ENCODE results near the gene SLIT3. TPM values are rescaled to one million over a fixed set of nuclear protein-coding genes. Genes with fewer than 3 reads are reported as not detected.

SLIT3 gene
- total RNA-seq, 1 experiment from 2014 or later, result 0.10 TPM

GRCh38 chr5:169218176-169218575 is 82.8 kb downstream of the SLIT3 start (continued):
- TF ChIP-seq ZBTB33 (IDR thresholded peaks at IDR 0.05; ENCODE audit: extremely low read depth, insufficient replicate concordance, low read length), result no peak
- TF ChIP-seq FOSL1 (IDR thresholded peaks at IDR 0.05; ENCODE audit: low read depth), result no peak
- no peak for TF ChIP-seq ZNF274 (IDR thresholded peaks at IDR 0.05; ENCODE audit: low read depth, low read length)
- TF ChIP-seq ZFX (IDR thresholded peaks at IDR 0.05), result no peak

- H4K20me1 ChIP-seq (ENCODE audit: insufficient read depth), result no peaks in the 10 kb centered on the region
- POLR2A ChIA-PET, result no interaction called here
- no peak overlapping the region for H3K4me2 ChIP-seq (ENCODE audit: low read length)
- H3K9me2 ChIP-seq (ENCODE audit: insufficient read depth), result no peaks in the 10 kb centered on the region
- no peak for TF ChIP-seq EZH2 (IDR thresholded peaks at IDR 0.05)
- no peak for TF ChIP-seq ZNF274 (IDR thresholded peaks at IDR 0.05; ENCODE audit: low read depth, low read length)
- no peak for TF ChIP-seq ZFX (IDR thresholded peaks at IDR 0.05)
- no peak for TF ChIP-seq JUND (IDR thresholded peaks at IDR 0.05)
- no peak for TF ChIP-seq EGR1 (IDR thresholded peaks at IDR 0.05; ENCODE audit: low read depth)
- TF ChIP-seq FOSL1 (IDR thresholded peaks at IDR 0.05; ENCODE audit: low read depth), result no peak
- no peak for TF ChIP-seq TCF7L2 (IDR thresholded peaks at IDR 0.05; ENCODE audit: borderline replicate concordance, extremely low read depth, insufficient read depth, insufficient read length)
- TF ChIP-seq ZBTB33 (IDR thresholded peaks at IDR 0.05; ENCODE audit: extremely low read depth, insufficient replicate concordance, low read length), result no peak
- no peak for TF ChIP-seq POLR2A (IDR thresholded peaks at IDR 0.05; ENCODE audit: borderline replicate concordance, extremely low read depth, insufficient read depth, insufficient read length)
- TF ChIP-seq SRF (IDR thresholded peaks at IDR 0.05; ENCODE audit: low read depth), result no peak
- TF ChIP-seq POLR2AphosphoS5 (IDR thresholded peaks at IDR 0.05; ENCODE audit: low read depth, low read length), result no peak
- no peak for TF ChIP-seq YY1 (IDR thresholded peaks at IDR 0.05; ENCODE audit: extremely low read depth, insufficient replicate concordance, low read depth, low read length)
- no peak for TF ChIP-seq ELF1 (IDR thresholded peaks at IDR 0.05; ENCODE audit: borderline replicate concordance, low read depth)
- TF ChIP-seq, protein P1, sequence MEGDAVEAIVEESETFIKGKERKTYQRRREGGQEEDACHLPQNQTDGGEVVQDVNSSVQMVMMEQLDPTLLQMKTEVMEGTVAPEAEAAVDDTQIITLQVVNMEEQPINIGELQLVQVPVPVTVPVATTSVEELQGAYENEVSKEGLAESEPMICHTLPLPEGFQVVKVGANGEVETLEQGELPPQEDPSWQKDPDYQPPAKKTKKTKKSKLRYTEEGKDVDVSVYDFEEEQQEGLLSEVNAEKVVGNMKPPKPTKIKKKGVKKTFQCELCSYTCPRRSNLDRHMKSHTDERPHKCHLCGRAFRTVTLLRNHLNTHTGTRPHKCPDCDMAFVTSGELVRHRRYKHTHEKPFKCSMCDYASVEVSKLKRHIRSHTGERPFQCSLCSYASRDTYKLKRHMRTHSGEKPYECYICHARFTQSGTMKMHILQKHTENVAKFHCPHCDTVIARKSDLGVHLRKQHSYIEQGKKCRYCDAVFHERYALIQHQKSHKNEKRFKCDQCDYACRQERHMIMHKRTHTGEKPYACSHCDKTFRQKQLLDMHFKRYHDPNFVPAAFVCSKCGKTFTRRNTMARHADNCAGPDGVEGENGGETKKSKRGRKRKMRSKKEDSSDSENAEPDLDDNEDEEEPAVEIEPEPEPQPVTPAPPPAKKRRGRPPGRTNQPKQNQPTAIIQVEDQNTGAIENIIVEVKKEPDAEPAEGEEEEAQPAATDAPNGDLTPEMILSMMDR (IDR thresholded peaks at IDR 0.05 in 2 of 3, conservative IDR thresholded peaks at IDR 0.05 in 1 of 3; ENCODE audit: borderline replicate concordance in 1 of 3, insufficient read depth in 1 of 3, low read depth in 2 of 3, low read length in 2 of 3), result no peak
- TF ChIP-seq, protein P2, sequence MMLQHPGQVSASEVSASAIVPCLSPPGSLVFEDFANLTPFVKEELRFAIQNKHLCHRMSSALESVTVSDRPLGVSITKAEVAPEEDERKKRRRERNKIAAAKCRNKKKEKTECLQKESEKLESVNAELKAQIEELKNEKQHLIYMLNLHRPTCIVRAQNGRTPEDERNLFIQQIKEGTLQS (IDR thresholded peaks at IDR 0.05), result no peak
- TF ChIP-seq EZH2phosphoT487 (IDR thresholded peaks at IDR 0.05; ENCODE audit: borderline replicate concordance), result no peak
- ATAC-seq, result no peak
- peaks cover 16% of the 10 kb centered on the region for H3K27me3 ChIP-seq (ENCODE audit: insufficient read depth, low read length)
- no peaks in the 10 kb centered on the region for H3K36me3 ChIP-seq (ENCODE audit: control insufficient read depth in 1 of 2, insufficient read depth in 2 of 2, low read length in 2 of 2)
- RAD21 ChIA-PET (ENCODE audit: low non-redundant PET in 1 of 2, low total read pairs in 2 of 2, uncharacterized antibody in 2 of 2, unreplicated experiment in 2 of 2), result no interaction called here
- DNase-seq (ENCODE audit: low read depth, low spot score), result no peak
- no peak overlapping the region for H2AFZ ChIP-seq (ENCODE audit: low read depth, low read length, poor library complexity, severe bottlenecking)
- no peak overlapping the region for H3K4me3 ChIP-seq (replicated peaks in 1 of 2; ENCODE audit: low read depth in 1 of 2, low read length in 2 of 2)
- no peak overlapping the region for H3K9ac ChIP-seq (ENCODE audit: low read length)
- BruUV-seq (replicated peaks), result no TSS peak
- CTCF ChIA-PET, result no interaction called here
- intact Hi-C loops (cut with micrococcal nuclease), result no loop called here
- no peaks in the 10 kb centered on the region for H3K9me3 ChIP-seq (ENCODE audit: control insufficient read depth in 1 of 2, insufficient read depth in 1 of 2, low read depth in 1 of 2, low read length in 2 of 2)
- no peak overlapping the region for H3K27ac ChIP-seq (ENCODE audit: low read depth, low read length)
- no peaks in the 10 kb centered on the region for H3K4me1 ChIP-seq (ENCODE audit: control insufficient read depth in 1 of 2, insufficient read depth in 2 of 2, low read length in 2 of 2)
- no peaks in the 10 kb centered on the region for H3K79me2 ChIP-seq (ENCODE audit: insufficient read depth, low read length)
Measured at GRCh38 chr5:169216866-169217265, 84.1 kb downstream of the SLIT3 start.

All from HCT116 (cell line).